MM.1S (cell line): Measurements from ENCODE around the gene DHX15.

Source experiments
- DNase-seq: peaks from one replicate; pipeline ENCODE4 v3.0.0-alpha.2; 2015
- H2AFZ ChIP-seq: fragments of 300-600 bp; sonication (generic); 2 replicates; pipeline ENCODE4 v1.6.0; 2016; ENCODE audit warnings: antibody characterized with exemption, low read length
- H3F3A ChIP-seq: fragments of 300-600 bp; sonication (generic); 2 replicates; pipeline ENCODE4 v1.6.1; 2016; ENCODE audit warnings: mild to moderate bottlenecking, antibody characterized with exemption, low read length, moderate library complexity, mixed read lengths; ENCODE audit not compliant: insufficient read depth
- H3K27ac ChIP-seq: fragments of 300-600 bp; sonication (generic); 2 replicates; pipeline ENCODE4 v1.5.1; 2016; ENCODE audit warnings: mild to moderate bottlenecking, low read length
- H3K27me3 ChIP-seq: fragments of 300-600 bp; sonication (generic); replicated peaks from 2 replicates; pipeline ENCODE4 v1.6.0; 2016; ENCODE audit warnings: low read length; ENCODE audit not compliant: insufficient read depth
- H3K36me3 ChIP-seq: fragments of 300-600 bp; sonication (generic); replicated peaks from 2 replicates; pipeline ENCODE4 v1.6.1; 2016; ENCODE audit warnings: mild to moderate bottlenecking, low read length, mixed read lengths; ENCODE audit not compliant: insufficient read depth
- H3K4me1 ChIP-seq: fragments of 300-600 bp; sonication (generic); 2 replicates; pipeline ENCODE4 v1.6.1; 2016; ENCODE audit warnings: low read length, mixed read lengths
- H3K4me2 ChIP-seq: fragments of 300-600 bp; sonication (generic); 2 replicates; pipeline ENCODE4 v1.6.0; 2016; ENCODE audit warnings: low read depth, low read length
- H3K4me3 ChIP-seq: fragments of 300-600 bp; sonication (generic); 2 replicates; pipeline ENCODE4 v1.5.1; 2016; ENCODE audit warnings: low read length, mixed read lengths
- H3K79me2 ChIP-seq: fragments of 300-600 bp; sonication (generic); 2 replicates; pipeline ENCODE4 v1.6.1; 2016; ENCODE audit warnings: mixed run types, low read length, mixed read lengths
- H3K9ac ChIP-seq: fragments of 300-600 bp; sonication (generic); 2 replicates; pipeline ENCODE4 v1.6.1; 2016; ENCODE audit warnings: low read length, mixed read lengths
- H3K9me2 ChIP-seq: fragments of 300-600 bp; sonication (generic); replicated peaks from 2 replicates; pipeline ENCODE4 v1.6.1; 2016; ENCODE audit warnings: mild to moderate bottlenecking, low read length, mixed read lengths; ENCODE audit not compliant: insufficient read depth
- H3K9me3 ChIP-seq: fragments of 300-600 bp; sonication (generic); replicated peaks from 2 replicates; pipeline ENCODE4 v1.6.1; 2016; ENCODE audit warnings: mild to moderate bottlenecking, low read length, mixed read lengths; ENCODE audit not compliant: insufficient read depth
- H4K20me1 ChIP-seq: fragments of 300-600 bp; sonication (generic); 2 replicates; pipeline ENCODE4 v1.6.1; 2016; ENCODE audit warnings: mild to moderate bottlenecking, low read length, moderate library complexity, mixed read lengths; ENCODE audit not compliant: insufficient read depth
- CTCF ChIP-seq: fragments of 300-600 bp; sonication (generic); IDR thresholded peaks from 2 replicates; pipeline ENCODE4 v1.5.1; 2016; ENCODE audit warnings: antibody characterized with exemption, low read length, mixed read lengths
- EZH2 ChIP-seq: fragments of 300-600 bp; sonication (generic); optimal IDR thresholded peaks from 2 replicates; pipeline ENCODE3; 2017; ENCODE audit warnings: low read depth, mild to moderate bottlenecking, antibody characterized with exemption, low read length, mixed read lengths
- EZH2phosphoT487 ChIP-seq: fragments of 300-600 bp; sonication (generic); IDR thresholded peaks from 2 replicates; pipeline ENCODE4 v1.6.1; 2018; ENCODE audit warnings: antibody characterized with exemption, low read length

Gene DHX15

GRCh38 chr4:24561438-24562139 is 22.8 kb downstream of the DHX15 start:
- DNase-seq, result no peak
- Histone ChIP-seq H3F3A (no peaks in the 10 kb centered on the region), H3K9me2 (no peaks in the 10 kb centered on the region), H3K79me2 (peaks cover 100% of the 10 kb centered on the region), H2AFZ (no peak overlapping the region), H3K27me3 (no peaks in the 10 kb centered on the region), H3K9me3 (no peaks in the 10 kb centered on the region), H3K9ac (no peak overlapping the region), H3K4me3 (no peak overlapping the region), H3K4me2 (no peak overlapping the region), H3K27ac (no peak overlapping the region), H3K36me3 (peaks cover 19% of the 10 kb centered on the region), H4K20me1 (peaks cover 97% of the 10 kb centered on the region), H3K4me1 (no peaks in the 10 kb centered on the region)
- TF ChIP-seq EZH2phosphoT487 (no peak), CTCF (no peak), EZH2 (no peak)

GRCh38 chr4:24560868-24561368 is 23.4 kb downstream of the DHX15 start:
- Histone ChIP-seq H3K27me3 (no peaks in the 10 kb centered on the region), H3F3A (no peaks in the 10 kb centered on the region), H3K36me3 (peaks cover 19% of the 10 kb centered on the region), H3K79me2 (peaks cover 100% of the 10 kb centered on the region), H3K27ac (no peak overlapping the region), H2AFZ (no peak overlapping the region), H3K4me1 (no peaks in the 10 kb centered on the region), H3K9ac (no peak overlapping the region), H4K20me1 (peaks cover 97% of the 10 kb centered on the region), H3K4me3 (no peak overlapping the region), H3K9me2 (no peaks in the 10 kb centered on the region), H3K9me3 (no peaks in the 10 kb centered on the region), H3K4me2 (no peak overlapping the region)
- no peak for TF ChIP-seq CTCF
- TF ChIP-seq EZH2phosphoT487, result no peak
- TF ChIP-seq EZH2, result no peak
- no peak for DNase-seq

GRCh38 chr4:24559889-24560288 is 24.5 kb downstream of the DHX15 start:
- Histone ChIP-seq H3K9ac (no peak overlapping the region), H3K4me2 (no peak overlapping the region), H3K4me3 (no peak overlapping the region), H2AFZ (no peak overlapping the region), H3K27me3 (no peaks in the 10 kb centered on the region), H3K9me2 (no peaks in the 10 kb centered on the region), H3K79me2 (peaks cover 100% of the 10 kb centered on the region), H3K4me1 (no peaks in the 10 kb centered on the region), H3F3A (no peaks in the 10 kb centered on the region), H3K9me3 (no peaks in the 10 kb centered on the region), H3K27ac (no peak overlapping the region), H3K36me3 (peaks cover 17% of the 10 kb centered on the region), H4K20me1 (peaks cover 93% of the 10 kb centered on the region)
- TF ChIP-seq CTCF (no peak), EZH2phosphoT487 (no peak), EZH2 (no peak)
- DNase-seq, result no peak
